Caco-2 (cell line): ENCODE measurements around the gene TPRX1. TPM values are rescaled to one million over a fixed set of nuclear protein-coding genes. Genes with fewer than 3 reads are reported as not detected.
"Not testable (repeated sequence)": the region's sequence is repeated elsewhere in the genome, so short reads cannot be mapped to it uniquely, and the experiment has no call there.

Experiments used
- BruUV-seq: library from RNA; stranded (reverse); fragments of 400-500 nt; replicated peaks from 2 replicates; lab custom pipeline; 2021; lab: Mats Ljungman, UMichigan
- CTCF ChIA-PET: fragments of 300-600 bp; sonication (Branson Sonifier 250); formaldehyde crosslinking; loops from one replicate; lab custom pipeline; 2022; ENCODE audit warnings: antibody characterized with exemption; lab: Charles Lee
- POLR2A ChIA-PET: fragments of 300-600 bp; sonication (Branson Sonifier 250); formaldehyde crosslinking; loops from one replicate; lab custom pipeline; 2022; ENCODE audit warnings: antibody characterized with exemption; lab: Charles Lee
- DNase-seq, 2 experiments: peaks; one replicate each; pipeline versions ENCODE4 v3.0.0 to v3.0.0-alpha.2; 2020 to 2022
- H3K27me3 ChIP-seq: replicated peaks from 2 replicates; pipeline ENCODE4 v1.6.0; 2011; ENCODE audit warnings: low read length; ENCODE audit not compliant: control insufficient read depth, insufficient read depth
- H3K36me3 ChIP-seq: 2 replicates; pipeline ENCODE4 v1.5.1; 2011; ENCODE audit warnings: low read length; ENCODE audit not compliant: control insufficient read depth, insufficient read depth
- H3K4me1 ChIP-seq: fragments of 250-450 bp; sonication (Bioruptor Pico); 2 replicates; pipeline ENCODE4 v1.5.1; 2020; ENCODE audit warnings: mild to moderate bottlenecking
- H3K4me3 ChIP-seq: 2 replicates; pipeline ENCODE4 v1.5.1; 2011; ENCODE audit warnings: low read depth, mild to moderate bottlenecking, control low read depth, low read length
- H3K9me3 ChIP-seq: fragments of 250-450 bp; sonication (Bioruptor Pico); 2 replicates; pipeline ENCODE4 v1.5.1; 2020; ENCODE audit warnings: mild to moderate bottlenecking, moderate library complexity
- H3K27ac Mint-ChIP-seq: one replicate; pipeline ENCODE4 v1.8.0; 2022; ENCODE audit warnings: mixed read lengths; ENCODE audit not compliant: unreplicated experiment
- H3K27me3 Mint-ChIP-seq: one replicate; pipeline ENCODE4 v1.8.0; 2022; ENCODE audit warnings: mixed read lengths; ENCODE audit not compliant: insufficient read depth, unreplicated experiment
- H3K36me3 Mint-ChIP-seq: one replicate; pipeline ENCODE4 v1.8.0; 2022; ENCODE audit warnings: mild to moderate bottlenecking, mixed read lengths; ENCODE audit not compliant: insufficient read depth, unreplicated experiment
- H3K4me1 Mint-ChIP-seq: one replicate; pipeline ENCODE4 v1.8.0; 2022; ENCODE audit warnings: low read depth, mixed read lengths; ENCODE audit not compliant: unreplicated experiment
- H3K4me3 Mint-ChIP-seq: one replicate; pipeline ENCODE4 v1.8.0; 2022; ENCODE audit warnings: mild to moderate bottlenecking, moderate library complexity, mixed read lengths; ENCODE audit not compliant: unreplicated experiment
- H3K9me3 Mint-ChIP-seq: one replicate; pipeline ENCODE4 v1.8.0; 2022; ENCODE audit warnings: mixed read lengths; ENCODE audit not compliant: unreplicated experiment
- CTCF ChIP-seq, 2 experiments: fragments of 200-600 bp in 1 of 2; IDR thresholded peaks; 1 replicate in 1 of 2; 2 replicates in 1 of 2; pipeline versions ENCODE4 v1.5.1 to v1.8.0; 2011 to 2022; ENCODE audit warnings: antibody characterized with exemption in 1 of 2, control low read depth in 1 of 2, inconsistent platforms in 1 of 2, low read depth in 1 of 2, low read length in 1 of 2, mild to moderate bottlenecking in 1 of 2, moderate library complexity in 1 of 2; ENCODE audit not compliant: insufficient read depth in 1 of 2, severe bottlenecking in 1 of 2, unreplicated experiment in 1 of 2
- intact Hi-C: fragments of 100-400 bp; cut with micrococcal nuclease; formaldehyde crosslinking; loops from one replicate; pipeline ENCODE4 v1.10.0; 2022; ENCODE audit not compliant: unreplicated experiment
- total RNA-seq: library from RNA; stranded (reverse); gene quantifications from 2 replicates; pipeline ENCODE4 v1.2.3, GENCODE V29; 2022

TPRX1 gene
- total RNA-seq, 1 experiment from 2014 or later = not detected

GRCh38 chr19:47790398-47790814, 13.9 kb downstream of the TPRX1 start:
- Histone ChIP-seq H3K27me3 (no peaks in the 10 kb centered on the region), H3K4me3 (no peak overlapping the region), H3K4me1 (no peaks in the 10 kb centered on the region), H3K36me3 (no peaks in the 10 kb centered on the region), H3K9me3 (0 out of 2 replicates have a peak, but pooled peaks cover 5% of the 10 kb centered on the region)
- DNase-seq = peak; percentile 88 to 89
- H3K27me3 Mint-ChIP-seq = no peaks in the 10 kb centered on the region
- intact Hi-C loops = no loop called here
- BruUV-seq = no TSS peak
- POLR2A ChIA-PET = interaction anchor here (0.6 kb wide), 3 partner anchors 304 to 543 kb away, joined by 3 to 5 read pairs (median 4); no protein-coding TSS in a partner anchor
- H3K36me3 Mint-ChIP-seq = peaks cover 19% of the 10 kb centered on the region
- H3K27ac Mint-ChIP-seq = no peak overlapping the region
- H3K4me1 Mint-ChIP-seq = no peaks in the 10 kb centered on the region
- no peaks in the 10 kb centered on the region for H3K9me3 Mint-ChIP-seq
- peak; percentile 85 to 88 for TF ChIP-seq CTCF (IDR thresholded peaks at IDR 0.05; ENCODE audit: insufficient read depth in 1 of 2, low read depth in 1 of 2, low read length in 1 of 2, severe bottlenecking in 1 of 2, unreplicated experiment in 1 of 2)
- H3K4me3 Mint-ChIP-seq = no peak overlapping the region
- CTCF ChIA-PET = no interaction called here

DNA sequence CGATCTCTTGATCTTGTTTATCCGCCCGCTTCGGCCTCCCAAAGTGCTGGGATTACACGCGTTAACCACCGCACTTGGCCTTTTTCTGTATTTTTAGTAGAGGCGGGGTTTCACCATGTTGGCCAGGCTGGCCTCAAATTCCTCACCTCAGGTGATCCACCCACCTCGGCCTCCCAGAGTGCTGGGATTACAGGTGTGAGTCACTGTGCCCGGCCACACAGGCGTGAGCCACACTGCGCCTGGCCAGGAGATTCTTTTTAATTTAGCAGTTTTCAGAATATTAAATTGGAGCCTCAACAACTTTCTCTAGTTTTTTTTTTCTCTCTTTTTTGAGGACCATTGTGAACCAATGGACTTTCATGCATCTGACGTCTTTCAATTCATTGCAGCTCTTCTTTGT, 14.5 kb downstream of the TPRX1 start:
- H3K4me3 Mint-ChIP-seq, CTCF ChIA-PET, DNase-seq, H3K4me1 ChIP-seq, H3K4me3 ChIP-seq, H3K27ac Mint-ChIP-seq, BruUV-seq, H3K27me3 ChIP-seq, H3K9me3 ChIP-seq, H3K9me3 Mint-ChIP-seq, H3K4me1 Mint-ChIP-seq, H3K27me3 Mint-ChIP-seq, H3K36me3 ChIP-seq: not testable (repeated sequence)
- H3K36me3 Mint-ChIP-seq = peaks cover 25% of the 10 kb centered on the region
- POLR2A ChIA-PET = interaction anchor here (0.7 kb wide), 1 partner anchor 414 kb away, joined by 7 read pairs; no protein-coding TSS in a partner anchor
- intact Hi-C loops = loop anchor here (1.0 to 2.0 kb wide), 2 partner anchors 45 to 77 kb away; partner anchors contain the start of genes EHD2 and NOP53

GRCh38 chr19:47787307-47787706, 17.0 kb downstream of the TPRX1 start:
- BruUV-seq, H3K9me3 ChIP-seq, H3K27me3 ChIP-seq, H3K4me1 ChIP-seq, H3K9me3 Mint-ChIP-seq, H3K4me3 Mint-ChIP-seq, intact Hi-C loops, H3K4me3 ChIP-seq, H3K27ac Mint-ChIP-seq, H3K36me3 ChIP-seq, H3K27me3 Mint-ChIP-seq, H3K4me1 Mint-ChIP-seq, POLR2A ChIA-PET, DNase-seq: not testable (repeated sequence)
- peaks cover 41% of the 10 kb centered on the region for H3K36me3 Mint-ChIP-seq
- CTCF ChIA-PET = interaction anchor here (3.3 kb wide), 1 partner anchor 20 kb away, joined by 20 read pairs; no protein-coding TSS in a partner anchor

- Histone ChIP-seq H3K36me3 (no peaks in the 10 kb centered on the region; the same call in 1 of the 2 replicates), H3K27me3 (no peaks in the 10 kb centered on the region), H3K4me1 (no peaks in the 10 kb centered on the region), H3K4me3 (no peak overlapping the region), H3K9me3 (no peaks in the 10 kb centered on the region)
- Mint-ChIP-seq H3K27me3 (no peaks in the 10 kb centered on the region), H3K4me1 (peaks cover 2% of the 10 kb centered on the region), H3K4me3 (no peak overlapping the region), H3K9me3 (no peaks in the 10 kb centered on the region), H3K36me3 (peaks cover 47% of the 10 kb centered on the region), H3K27ac (no peak overlapping the region)
- DNase-seq = no peak
- intact Hi-C loops = no loop called here
- CTCF ChIA-PET = interaction anchor here (3.3 kb wide), 1 partner anchor 20 kb away, joined by 20 read pairs; no protein-coding TSS in a partner anchor
- no TSS peak for BruUV-seq
- POLR2A ChIA-PET = interaction anchor here (0.7 kb wide), 1 partner anchor 83 kb away, joined by 5 read pairs; no protein-coding TSS in a partner anchor
- TF ChIP-seq CTCF (IDR thresholded peaks at IDR 0.05; ENCODE audit: insufficient read depth in 1 of 2, low read depth in 1 of 2, low read length in 1 of 2, severe bottlenecking in 1 of 2, unreplicated experiment in 1 of 2) = no peak
Measured at GRCh38 chr19:47786566-47786965, 17.8 kb downstream of the TPRX1 start.
